CD4-positive, alpha-beta T cell treated with Interleukin-17A for 1 hour (primary cell): ENCODE measurements around the gene PDGFRA.

ENCODE experiments used
- DNase-seq: peaks from one replicate; pipeline ENCODE4 v3.0.0-alpha.2; 2020

The PDGFRA gene

GRCh38 chr4:54265366-54265765 lies 36.3 kb downstream of the PDGFRA start:
- DNase-seq: no peak

GRCh38 chr4:54268151-54268550 lies 39.1 kb downstream of the PDGFRA start:
- no peak for DNase-seq

GRCh38 chr4:54271464-54271863 lies 42.4 kb downstream of the PDGFRA start:
- no peak for DNase-seq

- no peak for DNase-seq
Measured at GRCh38 chr4:54272051-54272450, 43.0 kb downstream of the PDGFRA start.

- no peak for DNase-seq
Measured at GRCh38 chr4:54274264-54274663, 45.2 kb downstream of the PDGFRA start.

GRCh38 chr4:54274795-54275665 lies 45.9 kb downstream of the PDGFRA start:
- no peak for DNase-seq

GRCh38 chr4:54276641-54277430 lies 47.7 kb downstream of the PDGFRA start:
- no peak for DNase-seq

GRCh38 chr4:54277691-54278090 lies 48.6 kb downstream of the PDGFRA start:
- DNase-seq: no peak

GRCh38 chr4:54278216-54278615 lies 49.1 kb downstream of the PDGFRA start:
- DNase-seq: no peak

GRCh38 chr4:54281054-54281766 lies 52.1 kb downstream of the PDGFRA start:
- no peak for DNase-seq

GRCh38 chr4:54282837-54283236 lies 53.7 kb downstream of the PDGFRA start:
- no peak for DNase-seq

GRCh38 chr4:54289316-54289715 lies 60.2 kb downstream of the PDGFRA start:
- no peak for DNase-seq

- no peak for DNase-seq
Measured at GRCh38 chr4:54290980-54291379, 61.9 kb downstream of the PDGFRA start.

GRCh38 chr4:54296548-54297203 lies 67.6 kb downstream of the PDGFRA start:
- no peak for DNase-seq

GRCh38 chr4:54308110-54308509 lies 79.0 kb downstream of the PDGFRA start:
- DNase-seq: no peak

GRCh38 chr4:54315561-54316538 lies 86.8 kb downstream of the PDGFRA start:
- DNase-seq: peak; percentile 1

- no peak for DNase-seq
Measured at GRCh38 chr4:54317690-54318089, 88.6 kb downstream of the PDGFRA start.

- peak; percentile 13 for DNase-seq
Measured at GRCh38 chr4:54318904-54319303, 89.8 kb downstream of the PDGFRA start.

- DNase-seq: no peak
Measured at GRCh38 chr4:54320826-54321685, 92.0 kb downstream of the PDGFRA start.

- peak; percentile 39 for DNase-seq
Measured at GRCh38 chr4:54322818-54323417, 93.8 kb downstream of the PDGFRA start.
